Activated B cell treated with CpG ODN at 0.5 μM for 24 hours (primary cell): ENCODE results near the gene PRR14L. TPM values are rescaled to one million over a fixed set of nuclear protein-coding genes. Genes with fewer than 3 reads are reported as not detected.
A peak's percentile ranks its signal among the peaks of the same experiment; 100 is the strongest.

ENCODE experiments used
- ATAC-seq: fragments of 200-7000 bp; cut with Tn5 transposase; one replicate; pipeline ENCODE4 v1.10.0; 2021; ENCODE audit warnings: low read depth, mild to moderate bottlenecking, moderate library complexity
- CTCF ChIA-PET: fragments of 350-600 bp; sonication (Branson Sonifier 250); formaldehyde crosslinking; loops from one replicate; lab custom pipeline; 2021; ENCODE audit warnings: antibody characterized with exemption; lab: Charles Lee
- POLR2A ChIA-PET: fragments of 350-600 bp; sonication (Branson Sonifier 250); formaldehyde crosslinking; loops from one replicate; lab custom pipeline; 2021; ENCODE audit warnings: antibody characterized with exemption; lab: Charles Lee
- DNase-seq: peaks from one replicate; pipeline ENCODE4 v3.0.0; 2022
- H3K27ac Mint-ChIP-seq: one replicate; pipeline ENCODE4 v1.8.0; 2020; ENCODE audit warnings: mixed read lengths
- H3K27me3 Mint-ChIP-seq: one replicate; pipeline ENCODE4 v1.8.0; 2021; ENCODE audit warnings: mixed read lengths
- H3K36me3 Mint-ChIP-seq: one replicate; pipeline ENCODE4 v1.8.0; 2021; ENCODE audit warnings: low read depth, mixed read lengths
- H3K4me1 Mint-ChIP-seq: one replicate; pipeline ENCODE4 v1.8.0; 2021; ENCODE audit warnings: mixed read lengths
- H3K4me3 Mint-ChIP-seq: one replicate; pipeline ENCODE4 v1.8.0; 2020; ENCODE audit warnings: mild to moderate bottlenecking, mixed read lengths
- H3K9me3 Mint-ChIP-seq: one replicate; pipeline ENCODE4 v1.8.0; 2020; ENCODE audit warnings: mixed read lengths
- intact Hi-C: fragments of 100-400 bp; cut with micrococcal nuclease; formaldehyde crosslinking; loops from one replicate; pipeline ENCODE4 v1.15.1; 2024
- total RNA-seq: library from RNA; stranded (reverse); gene quantifications from 2 replicates; pipeline ENCODE4 v1.2.3, GENCODE V29; 2022
- TF ChIP-seq, protein P1 (sequence below): fragments of 200-600 bp; IDR thresholded peaks from one replicate; pipeline ENCODE4 v1.8.0; 2022; ENCODE audit warnings: antibody characterized with exemption, mild to moderate bottlenecking

Gene PRR14L
- total RNA-seq, 1 donor from 2014 or later = 59.5 TPM

DNA sequence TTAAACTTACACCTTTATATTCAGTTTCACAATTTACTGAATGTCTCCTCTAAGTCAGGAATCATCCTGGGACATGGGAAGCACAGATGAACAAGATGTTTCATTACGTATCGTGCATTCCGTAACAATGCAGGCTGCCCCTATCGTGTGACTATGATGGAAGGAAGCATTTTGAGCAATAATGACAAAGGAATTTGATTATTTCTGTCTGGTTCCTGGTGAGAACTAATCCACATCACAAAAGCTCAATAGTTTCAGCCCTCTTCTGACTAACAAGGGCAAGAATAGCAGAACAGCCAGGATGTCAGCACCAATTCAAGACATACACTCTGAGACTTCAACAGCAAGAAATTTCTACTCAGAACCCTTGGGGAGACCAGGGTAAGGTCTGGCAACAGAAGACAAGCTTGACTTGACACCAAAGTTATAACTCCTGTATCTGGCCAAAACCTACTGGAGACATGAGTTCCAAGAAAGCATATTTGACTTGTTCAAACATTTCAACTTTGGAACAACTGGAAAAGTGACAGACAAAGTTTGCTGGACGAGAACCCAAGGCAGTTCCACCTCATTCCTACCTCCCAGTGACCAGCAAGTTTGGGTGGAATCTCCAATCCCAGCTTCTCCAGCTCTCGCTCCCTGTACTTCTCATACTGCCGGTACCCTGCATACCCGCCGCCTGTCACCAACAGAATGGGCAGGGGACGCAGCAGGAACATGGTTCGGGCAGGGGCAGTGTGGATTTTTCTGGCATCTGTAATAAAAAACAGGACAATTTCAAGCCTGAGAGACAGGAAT is 102.2 kb downstream of the PRR14L start:
- Mint-ChIP-seq H3K9me3 (no peaks in the 10 kb centered on the region), H3K36me3 (peaks cover 51% of the 10 kb centered on the region), H3K4me1 (peaks cover 53% of the 10 kb centered on the region), H3K4me3 (no peak overlapping the region), H3K27me3 (no peaks in the 10 kb centered on the region), H3K27ac (no peak overlapping the region)
- TF ChIP-seq, protein P1, sequence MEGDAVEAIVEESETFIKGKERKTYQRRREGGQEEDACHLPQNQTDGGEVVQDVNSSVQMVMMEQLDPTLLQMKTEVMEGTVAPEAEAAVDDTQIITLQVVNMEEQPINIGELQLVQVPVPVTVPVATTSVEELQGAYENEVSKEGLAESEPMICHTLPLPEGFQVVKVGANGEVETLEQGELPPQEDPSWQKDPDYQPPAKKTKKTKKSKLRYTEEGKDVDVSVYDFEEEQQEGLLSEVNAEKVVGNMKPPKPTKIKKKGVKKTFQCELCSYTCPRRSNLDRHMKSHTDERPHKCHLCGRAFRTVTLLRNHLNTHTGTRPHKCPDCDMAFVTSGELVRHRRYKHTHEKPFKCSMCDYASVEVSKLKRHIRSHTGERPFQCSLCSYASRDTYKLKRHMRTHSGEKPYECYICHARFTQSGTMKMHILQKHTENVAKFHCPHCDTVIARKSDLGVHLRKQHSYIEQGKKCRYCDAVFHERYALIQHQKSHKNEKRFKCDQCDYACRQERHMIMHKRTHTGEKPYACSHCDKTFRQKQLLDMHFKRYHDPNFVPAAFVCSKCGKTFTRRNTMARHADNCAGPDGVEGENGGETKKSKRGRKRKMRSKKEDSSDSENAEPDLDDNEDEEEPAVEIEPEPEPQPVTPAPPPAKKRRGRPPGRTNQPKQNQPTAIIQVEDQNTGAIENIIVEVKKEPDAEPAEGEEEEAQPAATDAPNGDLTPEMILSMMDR = no peak
- CTCF ChIA-PET = interaction anchor here (1.6 kb wide), 1 partner anchor 18 kb away, joined by 7 read pairs; no protein-coding TSS in a partner anchor
- intact Hi-C loops = loop anchor here (2.0 kb wide), 1 partner anchor 17 kb away; no protein-coding TSS in a partner anchor
- ATAC-seq (no peak), DNase-seq (no peak)
- POLR2A ChIA-PET = interaction anchor here (1.0 kb wide), 1 partner anchor 14 kb away, joined by 3 read pairs; no protein-coding TSS in a partner anchor

DNA sequence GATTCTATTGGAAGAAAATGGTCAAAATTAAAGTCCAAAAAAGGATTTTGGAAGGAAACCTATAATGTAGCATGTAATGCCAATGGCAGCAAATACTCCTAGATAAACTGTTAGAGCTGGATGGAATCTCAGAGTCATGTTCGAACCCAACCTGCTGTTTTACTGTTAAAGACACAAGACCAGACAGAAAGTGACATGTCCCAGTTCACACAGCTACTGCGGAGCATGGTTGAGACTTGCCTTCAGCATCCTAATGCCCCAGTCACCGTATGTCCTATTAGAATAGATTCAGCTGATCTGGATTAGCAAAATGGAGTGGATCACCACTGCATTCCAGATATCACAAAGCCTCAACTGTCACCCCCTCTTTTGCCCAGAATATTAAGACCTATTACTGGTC is 102.9 kb downstream of the PRR14L start:
- TF ChIP-seq, protein P1 = no peak
- POLR2A ChIA-PET = interaction anchor here (0.7 to 1.2 kb wide), 2 partner anchors 9 to 164 kb away, joined by 3 to 4 read pairs; no protein-coding TSS in a partner anchor
- peaks cover 52% of the 10 kb centered on the region for H3K36me3 Mint-ChIP-seq

DNA sequence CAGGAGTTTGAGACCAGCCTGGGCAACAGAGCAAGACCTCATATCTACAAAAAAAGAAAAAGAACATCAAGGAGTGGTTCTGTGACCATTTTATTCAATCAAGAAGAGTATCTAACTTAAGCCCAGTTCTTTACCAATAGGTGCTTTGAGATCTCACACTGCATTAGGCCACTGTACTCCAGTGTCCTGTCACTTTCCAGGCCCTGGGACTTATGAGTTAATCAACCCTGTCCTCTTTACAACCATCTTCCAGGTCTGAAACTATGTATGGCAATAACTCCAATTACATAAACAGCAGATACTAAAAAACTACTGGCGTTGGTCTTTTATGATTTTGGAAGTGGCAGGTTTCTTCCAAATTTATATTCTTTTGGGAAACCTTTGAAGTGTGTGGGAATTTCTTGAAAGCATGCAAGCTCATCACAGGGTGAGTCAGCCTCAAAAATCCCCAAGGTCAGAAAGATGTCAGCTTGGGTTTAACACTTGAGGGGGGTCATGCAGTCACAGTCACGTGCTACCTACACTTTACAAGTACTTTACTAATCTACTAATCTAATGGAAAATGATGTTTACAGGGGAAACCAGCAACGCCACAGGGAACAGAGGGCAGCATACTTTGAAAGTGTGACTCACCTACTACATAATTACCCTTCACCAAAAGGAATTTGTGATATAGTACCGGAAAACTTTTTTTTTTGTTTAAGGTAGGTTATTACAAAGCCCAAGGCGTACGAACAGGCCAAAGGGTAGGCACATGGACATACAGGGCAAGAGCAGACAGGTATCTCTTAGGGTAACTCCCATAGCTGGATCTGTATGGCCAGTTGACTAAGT is 103.5 kb downstream of the PRR14L start:
- ATAC-seq (peak; percentile 80), DNase-seq (no peak)
- no peaks in the 10 kb centered on the region for H3K9me3 Mint-ChIP-seq
- ChIA-PET CTCF (interaction anchor here (0.6 to 1.6 kb wide), 2 partner anchors 19 to 90 kb away, joined by 4 to 7 read pairs; no protein-coding TSS in a partner anchor), POLR2A (interaction anchor here (0.6 to 1.2 kb wide), 6 partner anchors 8 to 1920 kb away, joined by 3 to 5 read pairs (median 4); partner anchors contain the start of gene PISD)
- H3K4me3 Mint-ChIP-seq = peak overlapping the region; percentile 32
- intact Hi-C loops = loop anchor here (2.0 kb wide), 1 partner anchor 16 kb away; no protein-coding TSS in a partner anchor
- no peaks in the 10 kb centered on the region for H3K27me3 Mint-ChIP-seq
- TF ChIP-seq, protein P1 = no peak
- H3K4me1 Mint-ChIP-seq = peaks cover 41% of the 10 kb centered on the region
- peaks cover 53% of the 10 kb centered on the region for H3K36me3 Mint-ChIP-seq
- H3K27ac Mint-ChIP-seq = peak overlapping the region; percentile 80

More for the DNA sequence above, 102.9 kb downstream of the PRR14L start:
- CTCF ChIA-PET = interaction anchor here (1.6 kb wide), 1 partner anchor 18 kb away, joined by 7 read pairs; no protein-coding TSS in a partner anchor
- no peaks in the 10 kb centered on the region for H3K27me3 Mint-ChIP-seq
- intact Hi-C loops = loop anchor here (2.0 kb wide), 1 partner anchor 16 kb away; no protein-coding TSS in a partner anchor
- H3K9me3 Mint-ChIP-seq = no peaks in the 10 kb centered on the region
- DNase-seq (no peak), ATAC-seq (no peak)
- H3K4me3 Mint-ChIP-seq = no peak overlapping the region
- H3K4me1 Mint-ChIP-seq = peaks cover 46% of the 10 kb centered on the region
- H3K27ac Mint-ChIP-seq = peak overlapping the region; percentile 80

DNA sequence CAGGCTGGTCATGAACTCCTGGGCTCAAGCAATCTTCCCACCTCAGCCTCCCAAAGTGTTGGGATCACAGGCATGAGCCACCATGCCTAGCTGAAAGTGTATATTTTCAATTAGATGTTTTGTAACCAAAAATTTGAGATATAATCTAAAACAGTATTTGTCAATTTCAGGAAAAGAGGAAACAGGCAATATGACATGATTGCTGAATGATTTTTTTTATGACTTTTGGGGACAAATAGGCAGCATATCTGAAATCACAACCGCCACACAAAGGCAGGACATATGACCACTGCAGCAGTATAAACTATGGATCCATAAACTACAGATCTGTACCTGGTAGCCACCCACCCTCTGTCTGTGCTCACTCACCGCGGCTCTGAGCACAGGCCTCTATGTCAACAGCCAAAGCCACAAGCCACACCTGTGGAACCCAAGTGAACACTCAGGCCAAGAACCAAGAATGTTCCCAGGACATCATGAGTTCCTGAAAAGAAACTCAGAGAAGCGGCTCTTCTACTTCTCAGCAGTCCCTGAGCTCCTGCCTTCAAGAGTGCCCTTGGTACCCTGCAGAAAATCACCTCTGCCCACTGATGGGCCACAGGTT is 110.4 kb downstream of the PRR14L start:
- ATAC-seq = no peak
- POLR2A ChIA-PET = interaction anchor here (1.3 to 3.2 kb wide), 3 partner anchors 13 to 37 kb away, joined by 3 to 14 read pairs (median 13); partner anchors contain the start of gene PISD

More for the DNA sequence above, 110.4 kb downstream of the PRR14L start:
- Mint-ChIP-seq H3K27ac (peak overlapping the region; percentile 86), H3K4me1 (peaks cover 55% of the 10 kb centered on the region), H3K27me3 (no peaks in the 10 kb centered on the region), H3K9me3 (no peaks in the 10 kb centered on the region), H3K36me3 (peaks cover 13% of the 10 kb centered on the region), H3K4me3 (peak overlapping the region; percentile 38)
- CTCF ChIA-PET = no interaction called here
- TF ChIP-seq, protein P1 = no peak
- no peak for DNase-seq
- intact Hi-C loops = loop anchor here (2.0 kb wide), 1 partner anchor 37 kb away; no protein-coding TSS in a partner anchor
